Ascending aorta (tissue), 2 donors: ENCODE measurements around the gene MAGEF1. TPM values are rescaled to one million over a fixed set of nuclear protein-coding genes. Genes with fewer than 3 reads are reported as not detected.

Experiments used
- DNase-seq, 2 donors: peaks; one replicate each; pipeline ENCODE4 v3.0.0-alpha.2; 2019; ENCODE audit warnings: low spot score in 2 of 2
- H3K27ac ChIP-seq, 2 donors: fragments of 200-600 bp; sonication (generic); one replicate each; pipeline ENCODE4 v1.5.1; 2016 to 2017; ENCODE audit warnings: mild to moderate bottlenecking in 1 of 2
- H3K27me3 ChIP-seq: fragments of 200-600 bp; sonication (generic); one replicate; pipeline ENCODE4 v1.5.1; 2017
- H3K36me3 ChIP-seq, 2 donors: fragments of 200-600 bp; sonication (generic); one replicate each; pipeline ENCODE4 v1.5.1; 2016
- H3K4me1 ChIP-seq, 2 donors: fragments of 200-600 bp; sonication (generic); one replicate each; pipeline ENCODE4 v1.5.1; 2016 to 2017; ENCODE audit warnings: mild to moderate bottlenecking in 1 of 2
- H3K4me3 ChIP-seq, 2 donors: fragments of 200-600 bp; sonication (generic); one replicate each; pipeline ENCODE4 v1.5.1; 2016 to 2017; ENCODE audit warnings: mild to moderate bottlenecking in 1 of 2
- H3K9me3 ChIP-seq, 2 donors: fragments of 200-600 bp; sonication (generic); one replicate each; pipeline ENCODE4 v1.5.1; 2016
- intact Hi-C: fragments of 100-400 bp; cut with DNase I; formaldehyde crosslinking; loops from one replicate; pipeline ENCODE4 v1.15.1; 2023
- total RNA-seq: library from RNA; depleted of rRNA; stranded (reverse); fragments of >200 nt; gene quantifications from one replicate; pipeline ENCODE4 v1.1.0, GENCODE V29; 2016
- TF ChIP-seq, protein P1 (sequence below), 3 experiments: fragments of 200-600 bp in 2 of 3; fragments of 450-650 bp in 1 of 3; sonication (generic) in 2 of 3; IDR thresholded peaks; one replicate each; pipeline ENCODE4 v1.5.1; 2016 to 2019; ENCODE audit warnings: antibody characterized with exemption in 3 of 3, mild to moderate bottlenecking in 1 of 3, moderate library complexity in 1 of 3

The MAGEF1 gene
- total RNA-seq, 1 donor from 2014 or later = 5.2 TPM

- TF ChIP-seq, protein P1, sequence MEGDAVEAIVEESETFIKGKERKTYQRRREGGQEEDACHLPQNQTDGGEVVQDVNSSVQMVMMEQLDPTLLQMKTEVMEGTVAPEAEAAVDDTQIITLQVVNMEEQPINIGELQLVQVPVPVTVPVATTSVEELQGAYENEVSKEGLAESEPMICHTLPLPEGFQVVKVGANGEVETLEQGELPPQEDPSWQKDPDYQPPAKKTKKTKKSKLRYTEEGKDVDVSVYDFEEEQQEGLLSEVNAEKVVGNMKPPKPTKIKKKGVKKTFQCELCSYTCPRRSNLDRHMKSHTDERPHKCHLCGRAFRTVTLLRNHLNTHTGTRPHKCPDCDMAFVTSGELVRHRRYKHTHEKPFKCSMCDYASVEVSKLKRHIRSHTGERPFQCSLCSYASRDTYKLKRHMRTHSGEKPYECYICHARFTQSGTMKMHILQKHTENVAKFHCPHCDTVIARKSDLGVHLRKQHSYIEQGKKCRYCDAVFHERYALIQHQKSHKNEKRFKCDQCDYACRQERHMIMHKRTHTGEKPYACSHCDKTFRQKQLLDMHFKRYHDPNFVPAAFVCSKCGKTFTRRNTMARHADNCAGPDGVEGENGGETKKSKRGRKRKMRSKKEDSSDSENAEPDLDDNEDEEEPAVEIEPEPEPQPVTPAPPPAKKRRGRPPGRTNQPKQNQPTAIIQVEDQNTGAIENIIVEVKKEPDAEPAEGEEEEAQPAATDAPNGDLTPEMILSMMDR (IDR thresholded peaks at IDR 0.05) = no peak
- no peaks in the 10 kb centered on the region for H3K4me1 ChIP-seq
- H3K27ac ChIP-seq = no peak overlapping the region
- no peaks in the 10 kb centered on the region for H3K9me3 ChIP-seq
- intact Hi-C loops = no loop called here
- H3K27me3 ChIP-seq = no peaks in the 10 kb centered on the region
- no peaks in the 10 kb centered on the region for H3K36me3 ChIP-seq
- DNase-seq = no peak
- no peak overlapping the region for H3K4me3 ChIP-seq
Observed at GRCh38 chr3:184751204-184752040, 39.6 kb upstream of the MAGEF1 start.

GRCh38 chr3:184750349-184751083, 38.7 kb upstream of the MAGEF1 start:
- no peak overlapping the region for H3K27ac ChIP-seq
- H3K4me1 ChIP-seq = no peaks in the 10 kb centered on the region
- H3K4me3 ChIP-seq = no peak overlapping the region
- TF ChIP-seq, protein P1 (IDR thresholded peaks at IDR 0.05) = no peak
- intact Hi-C loops = no loop called here
- no peak for DNase-seq
- H3K9me3 ChIP-seq = no peaks in the 10 kb centered on the region
- H3K36me3 ChIP-seq = no peaks in the 10 kb centered on the region
- H3K27me3 ChIP-seq = no peaks in the 10 kb centered on the region

DNA sequence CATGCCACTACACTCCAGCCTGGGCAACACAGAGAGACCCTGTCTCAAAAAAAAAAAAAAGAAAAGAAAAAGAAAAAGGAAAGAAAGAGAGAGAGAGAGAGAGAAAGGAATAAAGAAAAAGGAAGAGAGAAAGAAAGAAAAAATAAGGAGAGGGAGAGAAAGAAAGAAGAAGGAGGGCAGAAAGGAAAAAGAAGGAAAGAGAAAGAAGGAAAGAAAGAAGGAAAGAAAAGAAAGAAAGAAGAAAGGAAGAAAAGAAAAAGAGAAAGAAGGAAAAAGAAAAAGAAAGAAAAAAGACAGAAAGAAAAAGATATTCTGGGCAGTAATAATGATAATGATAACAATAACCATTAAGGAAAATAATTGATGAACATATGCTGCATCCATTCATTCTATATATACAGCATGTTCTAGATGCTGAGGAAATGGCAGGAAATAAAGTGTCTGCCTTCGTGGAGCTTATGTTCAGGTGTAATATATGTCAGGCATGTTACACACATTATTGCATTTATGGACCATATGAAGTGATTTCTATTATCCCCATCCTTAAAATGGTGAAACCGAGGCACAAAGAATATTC, 37.4 kb upstream of the MAGEF1 start:
- H3K9me3 ChIP-seq = no peaks in the 10 kb centered on the region
- TF ChIP-seq, protein P1 (IDR thresholded peaks at IDR 0.05) = no peak

GRCh38 chr3:184748219-184749135, 36.6 kb upstream of the MAGEF1 start:
- no peaks in the 10 kb centered on the region for H3K9me3 ChIP-seq
- TF ChIP-seq, protein P1 (IDR thresholded peaks at IDR 0.05) = peak in 1 of 3 experiments; percentile 7
- H3K36me3 ChIP-seq = no peaks in the 10 kb centered on the region
- H3K4me3 ChIP-seq = no peak overlapping the region
- DNase-seq = no peak
- H3K4me1 ChIP-seq = no peaks in the 10 kb centered on the region
- intact Hi-C loops = no loop called here
- H3K27me3 ChIP-seq = no peaks in the 10 kb centered on the region
- H3K27ac ChIP-seq = no peak overlapping the region

More for the DNA sequence above, 37.4 kb upstream of the MAGEF1 start:
- Histone ChIP-seq H3K27me3 (no peaks in the 10 kb centered on the region), H3K27ac (no peak overlapping the region), H3K4me3 (no peak overlapping the region), H3K4me1 (no peaks in the 10 kb centered on the region), H3K36me3 (no peaks in the 10 kb centered on the region)
- intact Hi-C loops = no loop called here
- no peak for DNase-seq
